HepG2 (cell line): Measurements from ENCODE around the gene ANP32B. TPM values are rescaled to one million over a fixed set of nuclear protein-coding genes. Genes with fewer than 3 reads are reported as not detected.

Source experiments
- ATAC-seq: fragments of 200-7000 bp; cut with Tn5 transposase; 3 replicates; pipeline ENCODE4 v1.9.1; 2020; ENCODE audit warnings: mild to moderate bottlenecking, moderate library complexity
- BruUV-seq: library from RNA; stranded (reverse); fragments of 400-500 nt; replicated peaks from 2 replicates; lab custom pipeline; 2021; lab: Mats Ljungman, UMichigan
- CTCF ChIA-PET: fragments of 300-600 bp; formaldehyde crosslinking; extraction: SDS; loops from one replicate; lab custom pipeline; 2021; ENCODE audit warnings: low total read pairs, inconsistent platforms, low intra/inter-chr PET ratio; lab: Yijun Ruan, JAX
- POLR2A ChIA-PET: fragments of 350-600 bp; sonication (Branson Sonifier 250); formaldehyde crosslinking; loops from one replicate; lab custom pipeline; 2020; ENCODE audit warnings: antibody characterized with exemption, inconsistent platforms; lab: Yijun Ruan, JAX
- DNase-seq: peaks from one replicate; pipeline ENCODE4 v3.0.0-alpha.2; 2015; ENCODE audit warnings: low spot score
- FAIRE-seq: peaks from 3 replicates; lab custom pipeline; 2011; peaks lifted over from hg19 to GRCh38; lab: Jason Lieb, UNC
- H2AFZ ChIP-seq: one replicate; pipeline ENCODE4 v1.6.1; 2011; ENCODE audit warnings: low read length, inconsistent platforms
- H3K27ac ChIP-seq: fragments of 300-600 bp; 3 replicates; pipeline ENCODE4 v1.8.0; 2011; ENCODE audit warnings: mixed run types, mild to moderate bottlenecking, mixed read lengths, low read length, inconsistent platforms; ENCODE audit not compliant: insufficient read depth; ENCODE audit errors: extremely low read length
- H3K27me3 ChIP-seq, 2 experiments: fragments of 200-600 bp in 1 of 2; 2 replicates in 1 of 2; 3 replicates in 1 of 2; pipeline versions ENCODE4 v1.6.0 to v1.8.0; 2011; ENCODE audit warnings: low read length in 2 of 2, mild to moderate bottlenecking in 2 of 2, moderate library complexity in 2 of 2, inconsistent platforms in 1 of 2; ENCODE audit not compliant: insufficient read depth in 2 of 2, control insufficient read depth in 1 of 2
- H3K36me3 ChIP-seq, 2 experiments: fragments of 200-600 bp in 1 of 2; replicated peaks in 1 of 2; 2 replicates in 1 of 2; 3 replicates in 1 of 2; pipeline versions ENCODE4 v1.5.1 to v1.8.0; 2011; ENCODE audit warnings: low read length in 2 of 2, inconsistent platforms in 1 of 2; ENCODE audit not compliant: insufficient read depth in 2 of 2, control insufficient read depth in 1 of 2
- H3K4me1 ChIP-seq: 2 replicates; pipeline ENCODE4 v1.5.1; 2012; ENCODE audit warnings: low read length, inconsistent platforms; ENCODE audit not compliant: insufficient read depth
- H3K4me2 ChIP-seq: 2 replicates; pipeline ENCODE4 v1.6.0; 2011; ENCODE audit warnings: low read depth, low read length, inconsistent platforms
- H3K4me3 ChIP-seq, 3 experiments: fragments of 200-600 bp in 1 of 3; sonication (generic), shearing (Covaris generic) in 1 of 3; replicated peaks in 1 of 3; 2 replicates each; pipeline ENCODE4 v1.5.1; 2011 to 2016; ENCODE audit warnings: low read length in 3 of 3, inconsistent platforms in 2 of 3, low read depth in 2 of 3, mild to moderate bottlenecking in 2 of 3, control low read depth in 1 of 3, mixed read lengths in 1 of 3; ENCODE audit not compliant: insufficient read depth in 1 of 3
- H3K79me2 ChIP-seq: one replicate; pipeline ENCODE4 v1.6.1; 2011; ENCODE audit warnings: low read length, inconsistent platforms; ENCODE audit not compliant: insufficient read depth
- H3K9ac ChIP-seq: 2 replicates; pipeline ENCODE4 v1.6.0; 2011; ENCODE audit warnings: mild to moderate bottlenecking, low read depth, low read length, inconsistent platforms; ENCODE audit not compliant: insufficient read depth
- H3K9me3 ChIP-seq: 2 replicates; pipeline ENCODE4 v1.5.1; 2012; ENCODE audit warnings: mild to moderate bottlenecking, low read length
- H4K20me1 ChIP-seq: 2 replicates; pipeline ENCODE4 v1.6.0; 2011; ENCODE audit warnings: inconsistent platforms, mild to moderate bottlenecking, low read length, moderate library complexity; ENCODE audit not compliant: insufficient read depth
- AGO1 ChIP-seq: fragments of 200-400 bp; formaldehyde crosslinking; IDR thresholded peaks from 2 replicates; pipeline ENCODE4 v1.6.1; 2017; ENCODE audit warnings: mild to moderate bottlenecking, low read depth, low read length, moderate library complexity; ENCODE audit not compliant: poor library complexity, severe bottlenecking
- HES4 ChIP-seq: sonication (generic); formaldehyde crosslinking; IDR thresholded peaks from 2 replicates; pipeline ENCODE4 v1.9.0; 2021; ENCODE audit warnings: mild to moderate bottlenecking, missing genetic modification reagents, borderline replicate concordance
- ISX ChIP-seq: sonication (generic); formaldehyde crosslinking; conservative IDR thresholded peaks from 2 replicates; pipeline ENCODE4 v1.5.0; 2020; ENCODE audit warnings: missing genetic modification reagents
- KAT8 ChIP-seq: IDR thresholded peaks from 2 replicates; pipeline ENCODE4 v1.6.1; 2016; ENCODE audit warnings: missing genetic modification reagents, missing compliant biosample characterization
- MTF2 ChIP-seq: sonication (generic); formaldehyde crosslinking; IDR thresholded peaks from 2 replicates; pipeline ENCODE4 v1.5.0; 2020; ENCODE audit warnings: missing genetic modification reagents, borderline replicate concordance
- NCOA2 ChIP-seq: sonication (generic); formaldehyde crosslinking; IDR thresholded peaks from 2 replicates; pipeline ENCODE4 v1.8.0; 2022; ENCODE audit warnings: inconsistent platforms
- NKX3-1 ChIP-seq: sonication (generic); formaldehyde crosslinking; IDR thresholded peaks from 2 replicates; pipeline ENCODE4 v1.5.0; 2020; ENCODE audit warnings: missing genetic modification reagents
- RBM22 ChIP-seq: fragments of 200-400 bp; formaldehyde crosslinking; optimal IDR thresholded peaks from 2 replicates; pipeline ENCODE3; 2017; ENCODE audit warnings: mild to moderate bottlenecking, low read length, moderate library complexity
- RFXANK ChIP-seq: IDR thresholded peaks from 2 replicates; pipeline ENCODE4 v1.6.1; 2016
- SOX5 ChIP-seq: IDR thresholded peaks from 2 replicates; pipeline ENCODE4 v1.6.1; 2016; ENCODE audit warnings: borderline replicate concordance
- YEATS4 ChIP-seq: sonication (generic); formaldehyde crosslinking; IDR thresholded peaks from 2 replicates; pipeline ENCODE4 v1.4.0; 2020; ENCODE audit warnings: missing genetic modification reagents, borderline replicate concordance
- ZBTB3 ChIP-seq: sonication (generic); formaldehyde crosslinking; IDR thresholded peaks from 2 replicates; pipeline ENCODE4 v1.4.0; 2020; ENCODE audit warnings: low read depth, mild to moderate bottlenecking, moderate library complexity, missing genetic modification reagents, borderline replicate concordance
- ZC3H13 ChIP-seq: sonication (generic); formaldehyde crosslinking; IDR thresholded peaks from 2 replicates; pipeline ENCODE4 v1.8.1; 2023; ENCODE audit warnings: mild to moderate bottlenecking, missing genetic modification reagents, moderate library complexity
- ZFYVE20 ChIP-seq: sonication (generic); formaldehyde crosslinking; IDR thresholded peaks from 2 replicates; pipeline ENCODE4 v1.8.0; 2023; ENCODE audit warnings: low read depth, mild to moderate bottlenecking, moderate library complexity, missing genetic modification reagents, borderline replicate concordance
- ZNF350 ChIP-seq: sonication (generic); formaldehyde crosslinking; IDR thresholded peaks from 2 replicates; pipeline ENCODE4 v1.4.0; 2020; ENCODE audit warnings: mild to moderate bottlenecking, low read depth, missing genetic modification reagents, borderline replicate concordance
- ZNF563 ChIP-seq: sonication (generic); formaldehyde crosslinking; IDR thresholded peaks from 2 replicates; pipeline ENCODE4 v1.8.0; 2022; ENCODE audit warnings: mild to moderate bottlenecking, moderate library complexity, missing genetic modification reagents
- ZNF652 ChIP-seq: IDR thresholded peaks from 2 replicates; pipeline ENCODE4 v1.6.1; 2016; ENCODE audit warnings: low read depth, borderline replicate concordance
- ZNF749 ChIP-seq: sonication (generic); formaldehyde crosslinking; IDR thresholded peaks from 2 replicates; pipeline ENCODE4 v1.8.0; 2022; ENCODE audit warnings: mild to moderate bottlenecking, missing genetic modification reagents, moderate library complexity, borderline replicate concordance
- ZNF775 ChIP-seq: sonication (generic); formaldehyde crosslinking; IDR thresholded peaks from 2 replicates; pipeline ENCODE4 v1.4.0; 2020; ENCODE audit warnings: missing genetic modification reagents, mild to moderate bottlenecking, moderate library complexity, borderline replicate concordance
- ZNF839 ChIP-seq: sonication (generic); formaldehyde crosslinking; IDR thresholded peaks from 2 replicates; pipeline ENCODE4 v1.4.0; 2020; ENCODE audit warnings: missing genetic modification reagents, mild to moderate bottlenecking, borderline replicate concordance
- WGBS: methylation state at CpG from one replicate; pipeline ENCODE4 v1.1.6; 2017; ENCODE audit warnings: low lambda C conversion rate; 5-methylcytosine and 5-hydroxymethylcytosine counted together
- in situ Hi-C: cut with HindIII; loops from 2 replicates; pipeline ENCODE4 v1.10.0; 2017; ENCODE audit warnings: low pct_unique_long_range_greater_than_20kb; ENCODE audit not compliant: extremely low pct_ligation_motif_present
- intact Hi-C: fragments of 100-400 bp; cut with micrococcal nuclease; formaldehyde crosslinking; loops from one replicate; pipeline ENCODE4 v1.10.0; 2022; ENCODE audit not compliant: unreplicated experiment
- polyA plus RNA-seq, 8 experiments: library from polyadenylated mRNA; depleted of rRNA in 3 of 8; stranded (reverse) in 7 of 8; unstranded in 1 of 8; fragments of >200 nt; fragmentation: Illumina TruSeq in 4 of 8; extraction: Trizol in 4 of 8; gene quantifications; 2 replicates each; pipeline versions ENCODE4 v1.2.1 to v1.2.3, GENCODE V29; 2011 to 2016; ENCODE audit warnings: low read depth in 4 of 8, missing spikeins in 1 of 8, mixed read lengths in 1 of 8; ENCODE audit not compliant: insufficient read depth in 1 of 8
- total RNA-seq, 5 experiments: library from RNA; depleted of rRNA; stranded (reverse); fragments of >200 nt; fragmentation: Illumina TruSeq; extraction: Trizol; gene quantifications; 2 replicates each; pipeline ENCODE4 v1.2.3, GENCODE V29; 2016; ENCODE audit warnings: low read depth in 1 of 5

The ANP32B gene
- total and polyA plus RNA-seq, 2 of the 13 experiments (the other 11 are each of a cell fraction or from before 2014, with no cell fraction given): 22.1 to 37.5 TPM

DNA sequence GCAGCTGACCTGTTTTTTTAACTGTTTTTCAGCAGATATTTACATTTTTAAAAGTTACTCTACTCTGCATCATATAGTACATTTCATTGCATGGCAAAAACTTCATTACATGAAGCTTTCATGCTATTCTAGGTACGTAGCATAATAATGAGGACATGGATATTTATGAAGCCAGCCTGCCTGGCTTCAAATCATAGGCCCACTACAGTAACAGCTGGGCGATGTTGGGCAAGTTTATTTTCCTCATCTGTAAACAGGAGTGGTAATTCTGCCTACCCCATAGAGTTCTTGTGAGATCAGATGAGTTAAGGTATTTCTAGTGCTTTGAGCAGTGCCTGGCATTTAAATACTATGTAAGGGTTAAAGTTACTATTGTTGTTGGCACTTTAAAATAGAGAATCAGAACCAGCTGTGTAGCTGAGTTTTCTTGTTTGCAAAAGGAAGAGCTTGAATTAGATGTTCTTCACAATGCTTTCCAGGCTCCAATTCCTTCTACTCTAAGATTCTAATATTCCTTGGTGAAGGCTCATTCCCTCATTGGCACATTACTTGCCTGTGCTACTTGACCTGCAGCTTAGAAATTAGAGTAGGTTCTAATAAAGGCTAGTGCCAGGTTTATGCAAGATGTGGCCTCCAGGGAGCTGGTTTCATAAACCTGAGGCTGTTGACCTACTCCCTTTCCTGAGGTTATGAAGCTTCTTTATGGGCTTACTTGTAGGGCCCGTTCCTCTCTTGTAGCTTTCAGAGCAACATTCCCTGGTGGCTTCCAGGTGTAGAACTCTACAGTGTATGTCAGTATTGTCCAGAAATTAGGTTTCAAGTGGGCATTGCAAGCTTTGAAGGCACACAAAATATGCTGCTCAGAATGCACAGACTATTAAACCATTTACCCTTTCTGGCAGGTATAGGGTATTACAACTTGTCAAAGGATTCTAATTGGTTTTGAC lies 14.5 kb downstream of the ANP32B start:
- ChIA-PET POLR2A (interaction anchor here (2.0 kb wide), 1 partner anchor 14 kb away, joined by 8 read pairs; the partner anchor contains the start of gene ANP32B), CTCF (no interaction called here)
- H2AFZ ChIP-seq: no peak overlapping the region
- H3K9me3 ChIP-seq: no peaks in the 10 kb centered on the region
- H4K20me1 ChIP-seq: peaks cover 24% of the 10 kb centered on the region
- in situ Hi-C loops (no loop called here), intact Hi-C loops (no loop called here)
- no peak for DNase-seq
- WGBS: 99% methylated on average over 3 of the region's 3 CpGs
- H3K27ac ChIP-seq: no peak overlapping the region
- FAIRE-seq: no peak
- no peaks in the 10 kb centered on the region for H3K27me3 ChIP-seq
- no TSS peak for BruUV-seq
- H3K4me2 ChIP-seq: no peak overlapping the region
- peaks cover 19 to 70% of the 10 kb centered on the region in 2 experiments for H3K36me3 ChIP-seq
- peaks cover 61% of the 10 kb centered on the region for H3K79me2 ChIP-seq
- TF ChIP-seq RFXANK: no peak
- TF ChIP-seq ZNF749 (CRISPR knock-in tag): no peak
- TF ChIP-seq HES4 (CRISPR knock-in tag): no peak
- TF ChIP-seq ZNF652 (CRISPR knock-in tag): no peak
- TF ChIP-seq YEATS4 (CRISPR knock-in tag): no peak
- no peak for TF ChIP-seq NCOA2
- TF ChIP-seq RBM22: peak; percentile 64
- no peak overlapping the region for H3K9ac ChIP-seq
- no peak overlapping the region for H3K4me3 ChIP-seq
- ATAC-seq: peak; percentile 32; the same call in 2 of the 3 replicates
- H3K4me1 ChIP-seq: peaks cover 5% of the 10 kb centered on the region

DNA sequence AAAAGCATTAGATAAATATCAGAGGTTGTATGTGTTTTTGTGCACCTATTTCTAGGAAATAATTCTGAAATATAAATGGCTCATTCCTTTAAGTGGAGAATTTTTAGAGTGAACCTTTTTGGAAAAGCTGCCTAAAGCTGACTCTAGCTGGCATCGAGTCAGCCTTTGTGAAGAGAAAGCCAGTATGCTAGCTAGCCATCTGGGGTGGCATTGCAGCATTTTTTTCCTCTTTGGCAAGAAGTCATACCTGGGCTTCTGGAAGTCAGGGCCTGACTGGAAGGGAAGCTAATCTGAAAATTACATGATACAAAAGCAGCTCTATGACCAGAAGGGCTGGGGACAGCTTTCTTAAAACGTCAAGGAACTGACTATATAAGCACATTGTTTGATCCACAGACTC lies 19.7 kb downstream of the ANP32B start:
- H3K4me3 ChIP-seq: no peak overlapping the region
- TF ChIP-seq ZNF350 (CRISPR knock-in tag): no peak
- no peak for TF ChIP-seq NKX3-1
- TF ChIP-seq ZNF775 (CRISPR knock-in tag): no peak
- no peak for TF ChIP-seq MTF2 (CRISPR knock-in tag)
- TF ChIP-seq ZC3H13 (CRISPR knock-in tag): no peak
- TF ChIP-seq ZFYVE20 (CRISPR knock-in tag): no peak
- TF ChIP-seq ZNF563 (CRISPR knock-in tag): no peak
- no peak for TF ChIP-seq SOX5
- no peak for TF ChIP-seq ZNF839
- TF ChIP-seq KAT8: no peak
- no peak for TF ChIP-seq AGO1
- no peak for TF ChIP-seq ZBTB3 (CRISPR knock-in tag)
- no peak for TF ChIP-seq ISX (CRISPR knock-in tag)

More for the DNA sequence above, 19.7 kb downstream of the ANP32B start:
- FAIRE-seq: no peak
- 96% methylated on average over 2 of the region's 2 CpGs for WGBS
- no peak for ATAC-seq
- in situ Hi-C loops: no loop called here
- H3K9ac ChIP-seq: no peak overlapping the region
- no peak overlapping the region for H3K4me2 ChIP-seq
- ChIA-PET CTCF (no interaction called here), POLR2A (no interaction called here)
- 0 out of 2 replicates have a peak, but pooled peaks cover 4% of the 10 kb centered on the region for H4K20me1 ChIP-seq
- H3K36me3 ChIP-seq: peaks cover 32 to 89% of the 10 kb centered on the region in 2 experiments
- peaks cover 24% of the 10 kb centered on the region for H3K79me2 ChIP-seq
- no TSS peak for BruUV-seq
- no peaks in the 10 kb centered on the region for H3K4me1 ChIP-seq
- H3K27me3 ChIP-seq: no peaks in the 10 kb centered on the region
- intact Hi-C loops: no loop called here
- H3K9me3 ChIP-seq: no peaks in the 10 kb centered on the region
- H3K27ac ChIP-seq: no peak overlapping the region
- no peak overlapping the region for H2AFZ ChIP-seq
- no peak for DNase-seq
